ENCODE measurements around the gene BAZ1A. TPM values are rescaled to one million over a fixed set of nuclear protein-coding genes. Genes with fewer than 3 reads are reported as not detected.

BAZ1A gene
- total RNA-seq, 1 donor from 2014 or later, result 25.0 TPM

DNA sequence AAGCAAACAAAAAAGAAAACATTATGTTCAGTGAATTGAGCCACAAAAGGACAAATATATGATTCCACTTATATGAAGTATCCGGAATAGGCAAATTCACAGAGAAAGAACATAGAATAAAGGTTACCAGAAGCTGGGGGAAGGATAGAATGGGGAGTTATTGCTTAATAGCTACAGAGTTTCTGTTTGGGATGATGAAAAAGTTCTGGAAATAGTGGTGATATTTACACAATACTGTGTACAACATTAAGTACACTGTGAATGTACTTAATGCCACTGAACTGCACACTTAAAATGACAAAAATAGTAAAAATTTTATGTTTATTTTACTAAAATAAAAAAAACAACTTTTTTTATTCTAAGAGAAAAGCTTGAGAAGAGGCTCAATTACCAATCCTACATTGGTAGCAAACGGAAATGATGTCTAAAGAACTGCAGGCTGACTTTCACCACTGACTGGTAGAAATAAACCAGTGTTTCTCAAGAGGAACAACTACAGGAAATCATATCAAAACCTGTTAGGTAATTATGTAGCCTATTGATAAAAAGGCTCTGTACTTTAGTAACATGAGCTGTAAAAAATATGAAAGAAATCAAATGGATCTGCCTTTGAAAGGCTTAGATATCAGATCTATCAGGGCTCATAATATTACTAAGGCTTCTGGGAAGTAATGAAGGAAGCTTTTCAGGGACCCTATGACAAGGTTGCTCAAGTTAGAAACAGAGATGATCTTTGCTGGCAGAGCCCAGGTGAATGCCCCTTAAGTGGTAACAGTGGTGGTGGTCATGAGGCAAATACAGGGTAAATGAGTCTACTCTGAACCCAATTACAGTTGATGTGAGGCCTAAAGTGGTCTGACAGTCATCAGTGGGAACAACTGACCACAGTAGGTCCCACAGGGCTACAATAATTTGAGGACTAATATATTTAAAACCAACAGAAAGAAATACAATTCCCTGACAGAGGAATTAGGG, 41.3 kb downstream of the BAZ1A start:
- Mint-ChIP-seq H3K27ac (ENCODE audit: unreplicated experiment) (no peak overlapping the region), H3K27me3 (ENCODE audit: low read depth) (no peaks in the 10 kb centered on the region)

DNA sequence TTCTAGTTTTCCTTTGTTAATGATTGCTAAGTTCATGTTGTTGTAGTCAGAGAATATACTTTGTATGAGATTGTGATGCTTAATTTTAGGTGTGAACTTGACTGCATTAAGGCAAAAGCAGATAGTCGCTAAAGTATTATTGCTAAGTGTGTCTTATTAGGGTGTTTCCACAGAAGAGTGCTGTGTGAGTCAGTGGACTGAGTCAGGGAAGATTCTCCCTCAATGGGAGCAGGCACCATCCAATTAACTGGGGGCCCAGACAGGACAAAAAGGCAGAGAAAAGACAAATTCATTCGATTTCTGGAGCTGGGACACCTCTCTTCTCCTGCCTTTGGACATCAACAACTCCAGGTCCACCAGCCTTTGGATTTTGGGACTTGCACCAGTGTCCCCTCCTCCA, 48.5 kb downstream of the BAZ1A start:
- H3K4me3 Mint-ChIP-seq (ENCODE audit: unreplicated experiment), result no peak overlapping the region
- peaks cover 11% of the 10 kb centered on the region for H3K36me3 Mint-ChIP-seq (ENCODE audit: low read depth)
- TF ChIP-seq, protein P1, sequence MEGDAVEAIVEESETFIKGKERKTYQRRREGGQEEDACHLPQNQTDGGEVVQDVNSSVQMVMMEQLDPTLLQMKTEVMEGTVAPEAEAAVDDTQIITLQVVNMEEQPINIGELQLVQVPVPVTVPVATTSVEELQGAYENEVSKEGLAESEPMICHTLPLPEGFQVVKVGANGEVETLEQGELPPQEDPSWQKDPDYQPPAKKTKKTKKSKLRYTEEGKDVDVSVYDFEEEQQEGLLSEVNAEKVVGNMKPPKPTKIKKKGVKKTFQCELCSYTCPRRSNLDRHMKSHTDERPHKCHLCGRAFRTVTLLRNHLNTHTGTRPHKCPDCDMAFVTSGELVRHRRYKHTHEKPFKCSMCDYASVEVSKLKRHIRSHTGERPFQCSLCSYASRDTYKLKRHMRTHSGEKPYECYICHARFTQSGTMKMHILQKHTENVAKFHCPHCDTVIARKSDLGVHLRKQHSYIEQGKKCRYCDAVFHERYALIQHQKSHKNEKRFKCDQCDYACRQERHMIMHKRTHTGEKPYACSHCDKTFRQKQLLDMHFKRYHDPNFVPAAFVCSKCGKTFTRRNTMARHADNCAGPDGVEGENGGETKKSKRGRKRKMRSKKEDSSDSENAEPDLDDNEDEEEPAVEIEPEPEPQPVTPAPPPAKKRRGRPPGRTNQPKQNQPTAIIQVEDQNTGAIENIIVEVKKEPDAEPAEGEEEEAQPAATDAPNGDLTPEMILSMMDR (IDR thresholded peaks at IDR 0.05), result no peak
- no peaks in the 10 kb centered on the region for H3K9me3 Mint-ChIP-seq (ENCODE audit: low read depth)
- H3K27me3 Mint-ChIP-seq (ENCODE audit: low read depth), result no peaks in the 10 kb centered on the region
- H3K27ac Mint-ChIP-seq (ENCODE audit: unreplicated experiment), result no peak overlapping the region
- no peaks in the 10 kb centered on the region for H3K4me1 Mint-ChIP-seq (ENCODE audit: low read depth)
- DNase-seq (ENCODE audit: low spot score), result no peak

More for the DNA sequence above, 41.3 kb downstream of the BAZ1A start:
- TF ChIP-seq, protein P1 (IDR thresholded peaks at IDR 0.05), result no peak
- Mint-ChIP-seq H3K9me3 (ENCODE audit: low read depth) (no peaks in the 10 kb centered on the region), H3K36me3 (ENCODE audit: low read depth) (peaks cover 1% of the 10 kb centered on the region), H3K4me1 (ENCODE audit: low read depth) (peaks cover 13% of the 10 kb centered on the region), H3K4me3 (ENCODE audit: unreplicated experiment) (no peak overlapping the region)
- DNase-seq (ENCODE audit: low spot score), result no peak

DNA sequence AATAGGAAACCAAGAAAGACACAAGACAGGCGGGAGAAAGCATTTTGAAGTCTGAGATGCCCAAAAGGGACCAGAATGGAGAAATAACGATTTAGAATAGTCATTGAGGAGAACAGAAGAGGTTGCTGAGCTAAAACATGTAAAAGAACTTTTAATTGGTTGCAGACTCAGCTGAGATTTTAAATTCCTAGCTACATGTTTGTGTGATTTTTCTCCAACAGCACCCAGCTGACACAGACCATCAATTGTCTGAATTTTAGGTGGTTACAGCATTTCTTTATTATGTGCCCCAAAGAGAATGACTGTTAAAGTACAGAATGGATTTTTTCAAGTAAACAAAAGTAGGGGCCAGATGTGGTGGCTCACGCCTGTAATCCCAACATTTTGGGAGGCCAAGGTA, 50.3 kb downstream of the BAZ1A start:
- Mint-ChIP-seq H3K36me3 (ENCODE audit: low read depth) (peaks cover 14% of the 10 kb centered on the region), H3K9me3 (ENCODE audit: low read depth) (no peaks in the 10 kb centered on the region), H3K27ac (ENCODE audit: unreplicated experiment) (no peak overlapping the region), H3K27me3 (ENCODE audit: low read depth) (no peaks in the 10 kb centered on the region), H3K4me1 (ENCODE audit: low read depth) (no peaks in the 10 kb centered on the region), H3K4me3 (ENCODE audit: unreplicated experiment) (no peak overlapping the region)
- DNase-seq (ENCODE audit: low spot score), result no peak
- TF ChIP-seq, protein P1 (IDR thresholded peaks at IDR 0.05), result no peak

DNA sequence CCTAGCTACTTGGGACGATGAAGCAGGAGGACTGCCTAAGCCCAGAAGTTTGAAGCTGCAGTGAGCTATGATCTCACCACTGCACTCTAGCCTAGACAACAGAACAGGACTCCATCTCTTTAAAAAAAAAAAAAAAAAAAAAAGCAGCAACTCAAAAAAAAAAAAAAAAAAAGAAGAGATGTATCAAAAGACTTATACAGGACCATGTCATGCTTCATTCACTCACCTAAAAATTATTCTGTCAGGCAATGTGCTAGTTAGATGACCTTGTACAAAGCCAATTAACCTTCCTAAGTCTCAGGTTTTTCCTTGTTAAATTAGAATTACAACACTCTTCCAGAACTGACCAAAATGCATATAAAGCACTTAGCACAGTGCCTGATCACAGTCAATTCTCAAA, 50.9 kb downstream of the BAZ1A start:
- no peaks in the 10 kb centered on the region for H3K9me3 Mint-ChIP-seq (ENCODE audit: low read depth)
- no peaks in the 10 kb centered on the region for H3K4me1 Mint-ChIP-seq (ENCODE audit: low read depth)
- peaks cover 15% of the 10 kb centered on the region for H3K36me3 Mint-ChIP-seq (ENCODE audit: low read depth)
- DNase-seq (ENCODE audit: low spot score), result no peak
- TF ChIP-seq, protein P1 (IDR thresholded peaks at IDR 0.05), result no peak
- H3K4me3 Mint-ChIP-seq (ENCODE audit: unreplicated experiment), result no peak overlapping the region
- H3K27ac Mint-ChIP-seq (ENCODE audit: unreplicated experiment), result no peak overlapping the region
- no peaks in the 10 kb centered on the region for H3K27me3 Mint-ChIP-seq (ENCODE audit: low read depth)

DNA sequence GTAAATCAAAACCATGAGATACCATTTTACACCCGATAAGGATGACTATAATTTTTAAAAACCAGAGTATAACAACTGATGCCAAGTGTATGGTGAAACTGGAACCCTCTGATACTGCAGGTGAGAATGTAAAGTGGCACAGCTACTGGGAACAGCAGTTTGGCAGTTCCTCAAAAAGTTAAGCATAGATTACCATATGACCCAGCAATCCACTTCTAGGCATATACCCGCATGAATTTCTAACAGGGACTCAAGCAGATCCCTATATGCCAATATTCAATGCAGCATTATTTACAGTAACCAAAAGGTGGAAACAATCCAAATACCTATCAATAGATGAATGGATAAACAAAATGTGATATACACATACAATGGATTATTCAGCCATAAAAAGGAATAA, 57.4 kb downstream of the BAZ1A start:
- Mint-ChIP-seq H3K27me3 (ENCODE audit: low read depth) (no peaks in the 10 kb centered on the region), H3K4me3 (ENCODE audit: unreplicated experiment) (no peak overlapping the region), H3K27ac (ENCODE audit: unreplicated experiment) (no peak overlapping the region), H3K9me3 (ENCODE audit: low read depth) (no peaks in the 10 kb centered on the region), H3K36me3 (ENCODE audit: low read depth) (peaks cover 7% of the 10 kb centered on the region), H3K4me1 (ENCODE audit: low read depth) (no peaks in the 10 kb centered on the region)
- TF ChIP-seq, protein P1 (IDR thresholded peaks at IDR 0.05), result no peak
- no peak for DNase-seq (ENCODE audit: low spot score)
